ENCODE data around the gene ZG16B. TPM values are rescaled to one million over a fixed set of nuclear protein-coding genes. Genes with fewer than 3 reads are reported as not detected.

The ZG16B gene
- total RNA-seq, 1 experiment from 2014 or later = 6.9 TPM

DNA sequence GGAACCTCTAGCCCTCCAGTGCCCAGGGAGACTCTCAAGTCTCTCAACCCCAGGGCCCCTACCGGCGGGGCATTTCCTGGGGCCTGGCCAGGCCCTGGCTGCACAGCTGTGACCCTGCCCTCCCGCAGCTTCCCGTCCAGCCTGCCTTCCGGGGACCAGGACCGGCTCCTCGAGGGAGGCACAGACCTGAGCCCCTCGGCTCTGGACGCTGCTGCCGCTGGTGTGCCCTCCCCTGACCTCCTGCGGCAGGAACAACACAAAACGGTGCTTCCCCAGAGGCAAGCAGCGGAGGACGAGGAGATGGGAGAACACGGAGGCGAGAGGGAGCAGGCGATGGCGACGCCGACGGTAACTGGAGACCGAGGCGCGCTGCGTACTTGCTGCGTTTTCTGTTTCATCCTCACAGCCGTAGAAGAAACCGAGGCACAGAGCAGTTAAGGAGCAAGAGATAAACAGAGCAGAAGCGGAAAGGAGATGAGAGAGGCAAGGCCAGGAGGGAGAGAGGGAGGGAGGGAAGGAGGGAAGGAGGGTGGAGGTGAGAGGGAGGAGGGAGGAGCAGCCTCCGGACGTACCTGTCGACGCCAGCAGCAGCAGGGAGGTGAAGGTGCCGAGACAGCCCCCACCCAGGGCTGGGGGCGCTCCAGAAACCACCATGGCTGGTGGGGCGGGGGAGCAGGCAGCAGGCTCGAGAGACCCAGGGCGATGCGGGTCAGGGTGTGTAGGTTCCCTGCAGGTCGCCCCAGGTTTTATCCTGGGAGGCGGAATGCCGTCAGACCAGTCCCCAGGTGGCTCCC lies 27.5 kb downstream of the ZG16B start, which contains the start of gene PRSS22:
TSS of gene PRSS22 (minus strand) at position 720 of the 794 bp plus-strand sequence. CDS start at position 654, 66 bp downstream.
- Mint-ChIP-seq H3K9me3 (ENCODE audit: unreplicated experiment) (peaks cover 10% of the 10 kb centered on the region), H3K4me3 (ENCODE audit: unreplicated experiment) (peak within 1 kb of the TSS; percentile 3), H3K4me1 (ENCODE audit: insufficient read depth, unreplicated experiment) (peaks cover 6% of the 10 kb centered on the region), H3K27me3 (ENCODE audit: insufficient read depth, unreplicated experiment) (no peaks in the 10 kb centered on the region), H3K27ac (ENCODE audit: low read depth, unreplicated experiment) (no peak within 1 kb of the TSS), H3K36me3 (ENCODE audit: insufficient read depth, unreplicated experiment) (no peaks in the 10 kb centered on the region)
- no TSS peak for BruUV-seq (replicated peaks)
- POLR2A ChIA-PET = interaction anchor here (1.6 to 1.8 kb wide), 2 partner anchors 82 to 89 kb away, joined by 6 read pairs; no protein-coding TSS in a partner anchor
- CTCF ChIA-PET = interaction anchor here (1.1 kb wide), 1 partner anchor 13 kb away, joined by 3 read pairs; no protein-coding TSS in a partner anchor
- intact Hi-C loops (cut with micrococcal nuclease) = no loop called here
- no peak for DNase-seq (ENCODE audit: unreplicated experiment)
- TF ChIP-seq CTCF (IDR thresholded peaks at IDR 0.05; ENCODE audit: unreplicated experiment) = no peak

GRCh38 chr16:2858245-2859025 lies 28.3 kb downstream of the ZG16B start:
- ChIA-PET CTCF (interaction anchor here (0.8 to 1.1 kb wide), 3 partner anchors 12 to 347 kb away, joined by 3 read pairs; no protein-coding TSS in a partner anchor), POLR2A (interaction anchor here (1.6 to 1.8 kb wide), 2 partner anchors 83 to 90 kb away, joined by 6 read pairs; no protein-coding TSS in a partner anchor)
- intact Hi-C loops (cut with micrococcal nuclease) = no loop called here
- Mint-ChIP-seq H3K27me3 (ENCODE audit: insufficient read depth, unreplicated experiment) (no peaks in the 10 kb centered on the region), H3K27ac (ENCODE audit: low read depth, unreplicated experiment) (no peak overlapping the region), H3K4me1 (ENCODE audit: insufficient read depth, unreplicated experiment) (peaks cover 6% of the 10 kb centered on the region), H3K36me3 (ENCODE audit: insufficient read depth, unreplicated experiment) (no peaks in the 10 kb centered on the region), H3K4me3 (ENCODE audit: unreplicated experiment) (no peak overlapping the region), H3K9me3 (ENCODE audit: unreplicated experiment) (peaks cover 10% of the 10 kb centered on the region)
- no peak for TF ChIP-seq CTCF (IDR thresholded peaks at IDR 0.05; ENCODE audit: unreplicated experiment)
- no TSS peak for BruUV-seq (replicated peaks)
- DNase-seq (ENCODE audit: unreplicated experiment) = peak; percentile 66

DNA sequence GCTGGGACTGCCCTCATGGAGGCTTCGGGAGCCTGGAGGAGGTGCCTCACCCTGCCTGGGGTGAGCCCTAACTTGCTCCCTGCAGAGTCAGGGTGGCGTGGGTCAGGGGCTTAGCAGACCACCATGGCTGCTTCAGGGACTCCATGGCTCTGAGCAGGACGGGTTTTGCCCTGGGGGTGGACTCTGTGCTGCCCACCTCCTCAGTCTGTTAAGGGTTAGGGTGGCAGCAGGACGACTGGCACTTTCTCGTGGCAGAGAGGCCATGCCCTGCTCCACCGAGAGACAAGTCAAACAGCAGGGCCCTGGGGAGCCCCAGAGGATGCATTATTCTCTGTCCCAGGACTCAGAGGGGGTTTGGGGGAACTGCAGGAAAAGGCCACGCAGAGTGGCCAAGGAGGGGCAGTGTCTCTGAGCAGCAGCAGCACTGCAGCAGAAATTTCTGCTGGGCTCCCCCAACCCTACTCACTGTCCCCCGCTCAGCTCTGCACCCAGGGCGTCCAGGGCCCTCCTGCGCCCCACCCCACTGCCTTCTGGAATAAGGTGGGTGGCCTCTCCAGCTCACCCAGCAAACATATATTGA lies 29.7 kb downstream of the ZG16B start:
- no peak overlapping the region for H3K27ac Mint-ChIP-seq (ENCODE audit: low read depth, unreplicated experiment)
- ChIA-PET CTCF (interaction anchor here (0.5 to 0.9 kb wide), 3 partner anchors 38 to 85 kb away, joined by 3 to 7 read pairs (median 4); no protein-coding TSS in a partner anchor), POLR2A (interaction anchor here (1.6 kb wide), 1 partner anchor 91 kb away, joined by 6 read pairs; no protein-coding TSS in a partner anchor)
- no peaks in the 10 kb centered on the region for H3K36me3 Mint-ChIP-seq (ENCODE audit: insufficient read depth, unreplicated experiment)
- intact Hi-C loops (cut with micrococcal nuclease) = no loop called here
- BruUV-seq (replicated peaks) = no TSS peak
- peaks cover 6% of the 10 kb centered on the region for H3K4me1 Mint-ChIP-seq (ENCODE audit: insufficient read depth, unreplicated experiment)
- H3K27me3 Mint-ChIP-seq (ENCODE audit: insufficient read depth, unreplicated experiment) = no peaks in the 10 kb centered on the region
- no peak for TF ChIP-seq CTCF (IDR thresholded peaks at IDR 0.05; ENCODE audit: unreplicated experiment)
- DNase-seq (ENCODE audit: unreplicated experiment) = no peak
- peaks cover 1% of the 10 kb centered on the region for H3K9me3 Mint-ChIP-seq (ENCODE audit: unreplicated experiment)
- no peak overlapping the region for H3K4me3 Mint-ChIP-seq (ENCODE audit: unreplicated experiment)
